Measurements from ENCODE around the gene NQO1.

NQO1 gene

GRCh38 chr16:69698404-69698803, 28.0 kb downstream of the NQO1 start:
- H3K79me2 ChIP-seq (ENCODE audit: insufficient read depth, low read length) = no peaks in the 10 kb centered on the region
- no peak overlapping the region for H3K4me3 ChIP-seq (ENCODE audit: insufficient read depth, low read length, poor library complexity, severe bottlenecking)
- H4K20me1 ChIP-seq (ENCODE audit: low read depth, low read length) = no peaks in the 10 kb centered on the region; the same call in 1 of the 2 replicates
- TF ChIP-seq EZH2phosphoT487 (conservative IDR thresholded peaks at IDR 0.05; ENCODE audit: low read length) (no peak), CTCF (IDR thresholded peaks at IDR 0.05; ENCODE audit: insufficient read depth, low read length, poor library complexity, severe bottlenecking) (no peak)
- no peak overlapping the region for H2AFZ ChIP-seq (ENCODE audit: low read depth, low read length, severe bottlenecking)
- H3F3A ChIP-seq (ENCODE audit: insufficient read depth) = peaks cover 9% of the 10 kb centered on the region
- H3K36me3 ChIP-seq (ENCODE audit: low read length) = peaks cover 14% of the 10 kb centered on the region; the same call in 1 of the 2 replicates
- H3K9me3 ChIP-seq (ENCODE audit: insufficient read depth, low read length) = no peaks in the 10 kb centered on the region
- H3K9ac ChIP-seq (ENCODE audit: low read length) = no peak overlapping the region
- H3K27ac ChIP-seq (ENCODE audit: low read depth, low read length) = no peak overlapping the region
- H3K9me2 ChIP-seq (replicated peaks; ENCODE audit: insufficient read depth, low read length) = no peaks in the 10 kb centered on the region
- H3K27me3 ChIP-seq (ENCODE audit: low read length) = no peaks in the 10 kb centered on the region
- H3K4me2 ChIP-seq (ENCODE audit: low read depth, low read length, poor library complexity, severe bottlenecking) = no peak overlapping the region

- Histone ChIP-seq H3K9me3 (ENCODE audit: insufficient read depth, low read length) (no peaks in the 10 kb centered on the region), H4K20me1 (ENCODE audit: low read depth, low read length) (no peaks in the 10 kb centered on the region; the same call in 1 of the 2 replicates), H3K4me3 (ENCODE audit: insufficient read depth, low read length, poor library complexity, severe bottlenecking) (no peak overlapping the region), H2AFZ (ENCODE audit: low read depth, low read length, severe bottlenecking) (no peak overlapping the region), H3K9ac (ENCODE audit: low read length) (no peak overlapping the region), H3K27me3 (ENCODE audit: low read length) (no peaks in the 10 kb centered on the region), H3K4me2 (ENCODE audit: low read depth, low read length, poor library complexity, severe bottlenecking) (no peak overlapping the region), H3F3A (ENCODE audit: insufficient read depth) (peaks cover 9% of the 10 kb centered on the region; the same call in 1 of the 2 replicates), H3K79me2 (ENCODE audit: insufficient read depth, low read length) (no peaks in the 10 kb centered on the region), H3K36me3 (ENCODE audit: low read length) (peaks cover 17% of the 10 kb centered on the region; the same call in 1 of the 2 replicates), H3K9me2 (replicated peaks; ENCODE audit: insufficient read depth, low read length) (no peaks in the 10 kb centered on the region), H3K27ac (ENCODE audit: low read depth, low read length) (no peak overlapping the region)
- TF ChIP-seq CTCF (IDR thresholded peaks at IDR 0.05; ENCODE audit: insufficient read depth, low read length, poor library complexity, severe bottlenecking) = no peak
Observed at GRCh38 chr16:69693916-69694315, 32.4 kb downstream of the NQO1 start.

- H3K36me3 ChIP-seq (ENCODE audit: low read length) = peaks cover 15% of the 10 kb centered on the region; the same call in 1 of the 2 replicates
- no peak overlapping the region for H3K4me2 ChIP-seq (ENCODE audit: low read depth, low read length, poor library complexity, severe bottlenecking)
- H3K9me2 ChIP-seq (replicated peaks; ENCODE audit: insufficient read depth, low read length) = no peaks in the 10 kb centered on the region
- H4K20me1 ChIP-seq (ENCODE audit: low read depth, low read length) = no peaks in the 10 kb centered on the region
- TF ChIP-seq EZH2phosphoT487 (conservative IDR thresholded peaks at IDR 0.05; ENCODE audit: low read length) = no peak
- TF ChIP-seq CTCF (IDR thresholded peaks at IDR 0.05; ENCODE audit: insufficient read depth, low read length, poor library complexity, severe bottlenecking) = no peak
- H3F3A ChIP-seq (ENCODE audit: insufficient read depth) = peaks cover 9% of the 10 kb centered on the region; the same call in 1 of the 2 replicates
- no peaks in the 10 kb centered on the region for H3K27me3 ChIP-seq (ENCODE audit: low read length)
- no peak overlapping the region for H3K9ac ChIP-seq (ENCODE audit: low read length)
- H3K4me3 ChIP-seq (ENCODE audit: insufficient read depth, low read length, poor library complexity, severe bottlenecking) = no peak overlapping the region
- H3K27ac ChIP-seq (ENCODE audit: low read depth, low read length) = no peak overlapping the region
- no peak overlapping the region for H2AFZ ChIP-seq (ENCODE audit: low read depth, low read length, severe bottlenecking)
- H3K79me2 ChIP-seq (ENCODE audit: insufficient read depth, low read length) = no peaks in the 10 kb centered on the region
- H3K9me3 ChIP-seq (ENCODE audit: insufficient read depth, low read length) = no peaks in the 10 kb centered on the region
Observed at GRCh38 chr16:69691980-69692911, 34.1 kb downstream of the NQO1 start.
